Suprapubic skin (tissue), 3 donors: ENCODE results near the gene RASA3.

Experiments used
- CTCF ChIP-seq, 2 donors: fragments of 200-600 bp in 1 of 2; fragments of 450-650 bp in 1 of 2; sonication (generic) in 1 of 2; IDR thresholded peaks; one replicate each; pipeline ENCODE4 v1.5.1; 2016 to 2019; ENCODE audit warnings: antibody characterized with exemption in 2 of 2, mild to moderate bottlenecking in 1 of 2, moderate library complexity in 1 of 2
- POLR2A ChIP-seq, 2 donors: fragments of 450-650 bp; IDR thresholded peaks; one replicate each; pipeline ENCODE4 v1.6.1; 2017; ENCODE audit warnings: antibody characterized with exemption in 2 of 2, mild to moderate bottlenecking in 2 of 2, moderate library complexity in 2 of 2

GRCh38 chr13:114027826-114028225, 104.6 kb downstream of the RASA3 start:
- TF ChIP-seq CTCF (IDR thresholded peaks at IDR 0.05) (no peak), POLR2A (IDR thresholded peaks at IDR 0.05) (no peak)
